Skeletal muscle tissue (tissue), 5 donors: ENCODE measurements around the gene SOX21. TPM values are rescaled to one million over a fixed set of nuclear protein-coding genes. Genes with fewer than 3 reads are reported as not detected.

Experiments used
- H3K27ac ChIP-seq: one replicate; pipeline ENCODE4 v1.7.0; 2013; ENCODE audit warnings: mild to moderate bottlenecking, low read depth, low read length, inconsistent platforms
- H3K27me3 ChIP-seq, 3 donors: one replicate each; pipeline ENCODE4 v1.7.0; 2013; ENCODE audit warnings: low read length in 3 of 3; ENCODE audit not compliant: control insufficient read depth in 3 of 3, insufficient read depth in 3 of 3
- H3K36me3 ChIP-seq, 3 donors: one replicate each; pipeline ENCODE4 v1.7.0; 2013; ENCODE audit warnings: low read length in 3 of 3; ENCODE audit not compliant: control insufficient read depth in 3 of 3, insufficient read depth in 3 of 3
- H3K4me1 ChIP-seq, 3 donors: one replicate each; pipeline ENCODE4 v1.7.0; 2013; ENCODE audit warnings: low read length in 3 of 3, mild to moderate bottlenecking in 3 of 3; ENCODE audit not compliant: control insufficient read depth in 3 of 3, insufficient read depth in 3 of 3
- H3K4me3 ChIP-seq, 3 donors: one replicate each; pipeline ENCODE4 v1.7.0; 2013; ENCODE audit warnings: low read length in 3 of 3
- H3K9ac ChIP-seq, 3 donors: one replicate each; pipeline ENCODE4 v1.7.0; 2013; ENCODE audit warnings: low read length in 3 of 3, mild to moderate bottlenecking in 3 of 3, moderate library complexity in 2 of 3, low read depth in 1 of 3
- H3K9me3 ChIP-seq, 3 donors: one replicate each; pipeline ENCODE4 v1.7.0; 2013; ENCODE audit warnings: low read length in 3 of 3; ENCODE audit not compliant: control insufficient read depth in 3 of 3
- small RNA-seq: library from RNA; depleted of rRNA; stranded (forward); fragments of <200 nt; gene quantifications from one replicate; pipeline ENCODE3, GENCODE V24; 2014
- total RNA-seq: library from RNA; depleted of rRNA; stranded (reverse); fragments of >200 nt; gene quantifications from one replicate; pipeline ENCODE4 v1.2.3, GENCODE V29; 2014
- donor health status: Osteomylitis.

The SOX21 gene
- total RNA-seq, 1 donor from 2014 or later, result not detected

GRCh38 chr13:94662274-94662945, 49.9 kb downstream of the SOX21 start:
- H3K36me3 ChIP-seq, result no peaks in the 10 kb centered on the region
- H3K9me3 ChIP-seq, result no peaks in the 10 kb centered on the region
- no peak overlapping the region for H3K27ac ChIP-seq
- no peak overlapping the region for H3K9ac ChIP-seq
- H3K27me3 ChIP-seq, result peaks cover 4 to 18% (median 8%) of the 10 kb centered on the region in 3 donors
- no peaks in the 10 kb centered on the region for H3K4me1 ChIP-seq
- no peak overlapping the region for H3K4me3 ChIP-seq

GRCh38 chr13:94661406-94661805, 50.9 kb downstream of the SOX21 start:
- Histone ChIP-seq H3K36me3 (no peaks in the 10 kb centered on the region), H3K27me3 (peaks cover 4 to 18% (median 8%) of the 10 kb centered on the region in 3 donors), H3K27ac (no peak overlapping the region), H3K4me3 (no peak overlapping the region), H3K4me1 (no peaks in the 10 kb centered on the region), H3K9ac (no peak overlapping the region), H3K9me3 (no peaks in the 10 kb centered on the region)

- no peak overlapping the region for H3K27ac ChIP-seq
- H3K4me1 ChIP-seq, result no peaks in the 10 kb centered on the region
- H3K4me3 ChIP-seq, result no peak overlapping the region
- H3K9me3 ChIP-seq, result no peaks in the 10 kb centered on the region
- H3K9ac ChIP-seq, result no peak overlapping the region
- no peaks in the 10 kb centered on the region for H3K36me3 ChIP-seq
- H3K27me3 ChIP-seq, result peaks cover 4 to 15% (median 8%) of the 10 kb centered on the region in 3 donors
Observed at GRCh38 chr13:94660695-94661326, 51.5 kb downstream of the SOX21 start.

Small RNAs within 50 kb of the gene (small RNA-seq; reads per million reads assigned to genes)
- gene RN7SL585P, result not detected

Other genes starting within 250 kb of the SOX21 start
- under 0.01 TPM for gene DCT, start 232.9 kb downstream of the SOX21 start, total RNA-seq
- gene TGDS, start 116.4 kb downstream of the SOX21 start, total RNA-seq, result 12.0 TPM
- gene GPR180, start 110.7 kb downstream of the SOX21 start, total RNA-seq, result 6.3 TPM